Activated CD8-positive, alpha-beta memory T cell treated with anti-CD3 and anti-CD28 coated beads for 36 hours (primary cell): ENCODE measurements around the gene MAP2K2. TPM values are rescaled to one million over a fixed set of nuclear protein-coding genes. Genes with fewer than 3 reads are reported as not detected.
"Not testable (repeated sequence)": the region's sequence is repeated elsewhere in the genome, so short reads cannot be mapped to it uniquely, and the experiment has no call there.

Experiments used
- CTCF ChIA-PET: fragments of 350-600 bp; sonication (Branson Sonifier 250); formaldehyde crosslinking; loops from one replicate; lab custom pipeline; 2021; ENCODE audit warnings: antibody characterized with exemption; lab: Charles Lee
- POLR2A ChIA-PET: fragments of 350-600 bp; sonication (Branson Sonifier 250); formaldehyde crosslinking; loops from one replicate; lab custom pipeline; 2021; ENCODE audit warnings: antibody characterized with exemption; lab: Charles Lee
- total RNA-seq, 2 experiments: library from RNA; stranded (reverse); gene quantifications; one replicate each; pipeline ENCODE4 v1.2.3, GENCODE V29; 2021

The MAP2K2 gene
- total RNA-seq, 2 experiments from 2014 or later, result 145 to 149 TPM

GRCh38 chr19:4136680-4137088 lies 12.8 kb upstream of the MAP2K2 start:
- CTCF ChIA-PET, result no interaction called here
- POLR2A ChIA-PET, result no interaction called here

DNA sequence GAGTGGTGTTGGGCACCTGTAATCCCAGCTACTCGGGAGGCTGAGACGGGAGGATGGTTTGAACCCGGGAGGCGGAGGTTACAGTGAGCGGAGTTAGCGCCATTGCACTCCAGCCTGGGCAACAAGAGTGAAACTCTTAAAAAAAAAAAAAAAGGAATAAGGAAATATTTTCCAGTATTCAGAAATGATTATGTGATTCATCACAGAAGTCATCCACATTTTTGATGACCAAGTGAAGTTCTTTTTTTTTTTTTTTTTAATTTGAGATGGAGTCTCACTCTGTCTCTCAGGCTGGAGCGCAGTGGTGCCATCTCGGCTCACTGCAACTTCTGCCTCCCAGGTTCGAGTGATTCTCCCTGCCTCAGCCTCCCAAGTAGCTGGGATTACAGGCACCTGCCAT lies 11.5 kb upstream of the MAP2K2 start:
- POLR2A ChIA-PET, result not testable (repeated sequence)

GRCh38 chr19:4134351-4134750 lies 10.4 kb upstream of the MAP2K2 start:
- POLR2A ChIA-PET, result no interaction called here
- CTCF ChIA-PET, result no interaction called here

More for the DNA sequence above, 11.5 kb upstream of the MAP2K2 start:
- CTCF ChIA-PET, result interaction anchor here (0.7 kb wide), 2 partner anchors 388 to 437 kb away, joined by 3 to 4 read pairs; no protein-coding TSS in a partner anchor

GRCh38 chr19:4130744-4131438 lies 7.0 kb upstream of the MAP2K2 start:
- POLR2A ChIA-PET, result no interaction called here
- CTCF ChIA-PET, result interaction anchor here (1.0 kb wide), 1 partner anchor 10 kb away, joined by 3 read pairs; no protein-coding TSS in a partner anchor

DNA sequence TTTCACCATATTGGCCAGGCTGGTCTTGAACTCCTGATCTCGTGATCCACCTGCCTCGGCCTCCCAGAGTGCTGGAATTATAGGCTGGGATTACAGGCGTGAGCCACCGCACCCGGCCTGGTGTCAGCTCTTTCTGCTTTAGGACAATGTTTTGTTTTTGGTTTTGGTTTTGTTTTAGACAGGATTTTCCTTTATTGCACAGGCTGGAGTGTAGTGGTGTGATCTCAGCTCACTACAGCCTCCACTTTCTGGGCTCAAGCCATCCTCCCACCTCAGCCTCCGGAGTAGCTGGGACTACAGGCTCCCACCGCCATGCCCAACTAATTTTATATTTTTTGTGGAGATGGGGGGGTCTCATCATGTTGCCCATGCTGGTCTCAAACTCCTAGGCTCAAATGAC lies 5.1 kb upstream of the MAP2K2 start:
- POLR2A ChIA-PET, result not testable (repeated sequence)
- CTCF ChIA-PET, result interaction anchor here (1.0 kb wide), 1 partner anchor 11 kb away, joined by 7 read pairs; no protein-coding TSS in a partner anchor

- CTCF ChIA-PET, POLR2A ChIA-PET: not testable (repeated sequence)
These were observed 3.4 kb upstream of the MAP2K2 start for GRCh38 chr19:4127322-4127721.

- POLR2A ChIA-PET, result interaction anchor here (0.5 kb wide), 1 partner anchor 257 kb away, joined by 3 read pairs; no protein-coding TSS in a partner anchor
These were observed 716 bp upstream of the MAP2K2 start for GRCh38 chr19:4124638-4125037.

GRCh38 chr19:4122480-4122879 lies 1.4 kb downstream of the MAP2K2 start:
- POLR2A ChIA-PET, result no interaction called here
- CTCF ChIA-PET, result no interaction called here

More at GRCh38 chr19:4124638-4125037, 716 bp upstream of the MAP2K2 start:
- CTCF ChIA-PET, result interaction anchor here (0.6 to 1.7 kb wide), 2 partner anchors 16 to 235 kb away, joined by 3 to 5 read pairs; no protein-coding TSS in a partner anchor

GRCh38 chr19:4121815-4122214 lies 2.1 kb downstream of the MAP2K2 start:
- POLR2A ChIA-PET, result no interaction called here
- CTCF ChIA-PET, result no interaction called here

DNA sequence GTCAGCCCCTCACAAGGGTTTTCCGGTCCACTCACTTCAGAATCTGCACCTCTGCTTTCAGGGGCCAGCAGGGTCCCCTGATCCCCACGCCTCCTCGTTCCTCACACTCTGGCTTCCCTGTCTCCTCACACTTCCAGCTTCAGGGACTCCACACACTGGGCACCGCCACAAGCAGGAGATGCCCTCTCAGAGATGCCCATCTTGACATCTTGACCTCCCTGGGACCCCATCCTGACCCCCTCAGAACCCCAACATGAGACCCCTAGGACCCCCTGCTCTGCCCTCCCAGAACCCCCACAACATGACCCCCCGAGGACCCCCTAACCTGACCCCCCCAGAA lies 2.7 kb downstream of the MAP2K2 start:
- ChIA-PET POLR2A (no interaction called here), CTCF (no interaction called here)

GRCh38 chr19:4120559-4121272 lies 3.2 kb downstream of the MAP2K2 start:
- CTCF ChIA-PET, result interaction anchor here (1.0 kb wide), 1 partner anchor 133 kb away, joined by 4 read pairs; no protein-coding TSS in a partner anchor
- POLR2A ChIA-PET, result no interaction called here

DNA sequence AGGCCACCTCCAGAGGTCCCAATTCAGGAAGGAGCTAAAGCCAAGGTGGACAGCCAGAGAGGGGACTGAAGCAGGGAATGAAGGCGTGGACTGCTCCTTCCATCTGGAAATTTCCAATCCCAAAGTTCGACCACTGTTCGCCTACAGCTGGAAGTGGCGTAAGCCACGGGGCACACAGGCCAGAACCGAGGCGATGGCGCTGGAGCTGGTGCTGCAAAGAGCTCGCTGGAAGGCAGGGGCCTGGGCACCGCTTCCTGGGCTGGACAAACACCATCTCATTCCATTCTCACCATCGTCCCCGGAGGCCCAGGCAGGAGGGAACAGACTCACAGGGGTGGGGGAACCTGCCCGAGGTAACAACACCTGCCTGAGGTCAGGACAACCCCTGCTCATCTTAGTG lies 4.2 kb downstream of the MAP2K2 start:
- ChIA-PET POLR2A (interaction anchor here (0.5 to 1.0 kb wide), 3 partner anchors 14 to 279 kb away, joined by 3 to 5 read pairs (median 4); no protein-coding TSS in a partner anchor), CTCF (interaction anchor here (1.0 kb wide), 1 partner anchor 132 kb away, joined by 4 read pairs; no protein-coding TSS in a partner anchor)

GRCh38 chr19:4115818-4116385 lies 8.0 kb downstream of the MAP2K2 start:
- POLR2A ChIA-PET, result interaction anchor here (1.6 kb wide), 1 partner anchor 11 kb away, joined by 4 read pairs; no protein-coding TSS in a partner anchor
- CTCF ChIA-PET, result interaction anchor here (1.0 to 2.7 kb wide), 4 partner anchors 12 to 128 kb away, joined by 3 to 9 read pairs (median 6); no protein-coding TSS in a partner anchor

DNA sequence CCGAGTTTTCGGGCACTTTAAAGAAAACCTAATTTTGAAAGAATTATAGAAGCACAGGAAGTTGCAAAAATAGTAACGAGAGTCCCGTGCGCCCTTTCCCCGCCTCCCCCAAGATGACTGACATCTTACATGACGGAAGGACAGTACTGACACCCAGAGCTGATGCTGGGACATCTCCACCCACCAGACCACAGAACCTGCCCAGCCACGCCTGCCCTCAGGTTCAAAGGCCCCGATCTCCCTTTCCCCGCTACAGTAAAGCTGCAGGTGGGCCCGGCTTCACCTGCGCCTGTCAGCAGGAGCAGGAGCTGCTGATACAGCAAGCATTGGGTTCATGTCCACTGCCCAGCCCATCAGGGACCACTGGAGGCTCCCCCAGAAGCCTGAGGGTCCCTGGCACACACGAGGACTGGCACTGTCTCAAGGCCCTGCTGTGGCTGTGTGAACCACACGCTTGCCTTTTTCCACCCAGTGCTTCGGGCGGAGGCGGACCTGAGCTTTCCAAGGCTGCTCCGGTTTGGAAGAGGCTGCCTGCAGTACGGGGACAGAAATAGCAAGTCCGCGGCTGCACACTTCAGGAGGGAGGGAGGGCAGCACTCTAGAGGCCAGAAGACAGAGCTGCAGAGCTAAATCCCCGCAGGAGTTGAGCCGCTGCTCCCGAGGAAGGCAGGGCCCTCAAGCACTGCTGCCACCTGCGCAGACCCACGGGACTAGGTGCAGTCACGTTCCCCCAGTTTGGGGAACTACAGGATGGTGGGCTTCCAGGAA lies 8.7 kb downstream of the MAP2K2 start:
- CTCF ChIA-PET, result interaction anchor here (1.0 to 2.7 kb wide), 4 partner anchors 11 to 128 kb away, joined by 3 to 9 read pairs (median 6); no protein-coding TSS in a partner anchor
- POLR2A ChIA-PET, result interaction anchor here (0.6 to 1.6 kb wide), 2 partner anchors 11 to 33 kb away, joined by 4 read pairs; no protein-coding TSS in a partner anchor

DNA sequence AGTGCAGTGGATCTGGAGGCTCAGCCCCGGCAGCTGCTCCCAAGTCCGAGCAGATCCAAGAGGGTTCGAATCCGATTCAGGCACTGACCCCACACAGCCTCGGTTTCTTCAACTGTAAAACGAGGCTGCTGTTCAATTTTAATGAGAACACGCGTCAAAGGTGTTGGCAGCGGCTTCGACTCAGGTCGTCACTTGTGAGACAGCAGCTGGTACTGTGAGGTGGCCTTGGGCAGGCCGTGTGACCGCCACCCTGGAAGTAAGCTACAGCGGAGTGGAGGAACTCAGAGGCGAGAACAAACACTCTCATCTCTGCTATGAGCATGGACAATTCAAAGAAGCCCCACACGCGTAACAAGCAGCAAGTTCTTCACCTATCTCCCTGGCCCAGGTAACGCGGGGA lies 9.7 kb downstream of the MAP2K2 start:
- POLR2A ChIA-PET, result no interaction called here
- CTCF ChIA-PET, result interaction anchor here (1.8 to 2.7 kb wide), 2 partner anchors 10 to 26 kb away, joined by 9 read pairs; no protein-coding TSS in a partner anchor

- POLR2A ChIA-PET, result no interaction called here
- CTCF ChIA-PET, result interaction anchor here (1.4 to 2.7 kb wide), 2 partner anchors 9 to 26 kb away, joined by 4 to 9 read pairs; no protein-coding TSS in a partner anchor
These were observed 10.4 kb downstream of the MAP2K2 start for GRCh38 chr19:4113398-4114088.

DNA sequence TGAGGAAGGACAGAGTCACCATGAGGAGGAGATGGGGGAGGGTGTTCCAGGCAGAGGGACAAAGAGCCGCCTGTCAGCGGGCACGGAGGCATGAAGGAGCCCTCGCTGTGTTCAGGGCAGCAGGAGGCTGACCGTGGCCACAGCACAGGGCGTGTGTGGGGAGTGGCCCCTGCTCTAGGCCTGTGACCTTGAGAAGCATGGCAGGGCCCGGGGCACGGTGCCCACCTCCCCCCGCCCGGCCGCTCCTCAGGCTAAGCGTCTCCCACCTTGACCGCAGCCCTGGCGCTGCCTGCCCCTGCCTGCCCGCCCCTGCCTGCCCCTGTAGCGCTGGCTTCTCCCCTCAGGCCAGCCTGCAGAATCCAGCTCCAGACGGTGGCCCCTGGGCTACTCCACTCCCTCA lies 11.6 kb downstream of the MAP2K2 start:
- CTCF ChIA-PET, result interaction anchor here (1.4 kb wide), 1 partner anchor 27 kb away, joined by 4 read pairs; no protein-coding TSS in a partner anchor
- POLR2A ChIA-PET, result no interaction called here

DNA sequence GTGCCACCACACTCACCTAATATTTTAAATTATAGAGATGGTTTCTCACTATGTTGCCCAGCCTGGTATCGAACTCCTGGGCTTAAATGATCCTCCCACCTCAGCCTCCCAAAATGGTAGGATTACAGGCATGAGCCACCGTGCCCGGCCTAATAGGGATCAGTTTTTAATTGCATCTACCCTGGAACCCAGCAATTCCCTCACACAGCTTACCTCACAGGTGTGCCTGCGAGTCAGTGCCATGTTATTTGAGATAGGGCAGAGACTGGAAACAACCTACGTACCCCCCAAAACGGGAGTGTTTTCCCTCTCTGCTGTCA lies 14.3 kb downstream of the MAP2K2 start:
- POLR2A ChIA-PET, result interaction anchor here (0.6 kb wide), 2 partner anchors 8 to 144 kb away, joined by 3 to 4 read pairs; no protein-coding TSS in a partner anchor
- CTCF ChIA-PET, result interaction anchor here (0.8 to 1.3 kb wide), 4 partner anchors 28 to 122 kb away, joined by 3 to 8 read pairs (median 4); no protein-coding TSS in a partner anchor
